Hepatocyte (in vitro differentiated cells): ENCODE measurements around the gene CASP8AP2. TPM values are rescaled to one million over a fixed set of nuclear protein-coding genes. Genes with fewer than 3 reads are reported as not detected.

ENCODE experiments used
- DNase-seq: peaks from one replicate; pipeline ENCODE4 v3.0.0-alpha.2; 2016; ENCODE audit warnings: low spot score
- H2AFZ ChIP-seq: fragments of 200-600 bp; sonication (generic); 2 replicates; pipeline ENCODE4 v1.6.0; 2016; ENCODE audit warnings: antibody characterized with exemption, mild to moderate bottlenecking
- H3K27ac ChIP-seq: fragments of 200-600 bp; sonication (generic); 2 replicates; pipeline ENCODE4 v1.5.1; 2016; ENCODE audit warnings: mild to moderate bottlenecking
- H3K27me3 ChIP-seq: fragments of 200-600 bp; sonication (generic); 2 replicates; pipeline ENCODE4 v1.6.1; 2016
- H3K36me3 ChIP-seq: fragments of 200-600 bp; sonication (generic); replicated peaks from 2 replicates; pipeline ENCODE4 v1.5.1; 2016; ENCODE audit warnings: low read depth; ENCODE audit not compliant: insufficient read depth
- H3K4me1 ChIP-seq: fragments of 200-600 bp; sonication (generic); 2 replicates; pipeline ENCODE4 v1.5.1; 2016; ENCODE audit warnings: mild to moderate bottlenecking, moderate library complexity; ENCODE audit not compliant: insufficient read depth
- H3K4me2 ChIP-seq: fragments of 200-600 bp; sonication (generic); 2 replicates; pipeline ENCODE4 v1.6.0; 2016
- H3K4me3 ChIP-seq: fragments of 200-600 bp; sonication (generic); 2 replicates; pipeline ENCODE4 v1.5.1; 2016; ENCODE audit warnings: mild to moderate bottlenecking
- H3K79me2 ChIP-seq: fragments of 200-600 bp; sonication (generic); 2 replicates; pipeline ENCODE4 v1.6.0; 2017; ENCODE audit warnings: mild to moderate bottlenecking
- H3K9me2 ChIP-seq: fragments of 200-600 bp; sonication (generic); replicated peaks from 2 replicates; pipeline ENCODE4 v1.6.0; 2017; ENCODE audit warnings: mild to moderate bottlenecking; ENCODE audit not compliant: insufficient read depth
- H3K9me3 ChIP-seq: fragments of 200-600 bp; sonication (generic); 2 replicates; pipeline ENCODE4 v1.5.1; 2016; ENCODE audit warnings: low read depth, mild to moderate bottlenecking
- H4K20me1 ChIP-seq: fragments of 200-600 bp; sonication (generic); 2 replicates; pipeline ENCODE4 v1.6.0; 2016; ENCODE audit warnings: mild to moderate bottlenecking; ENCODE audit not compliant: insufficient read depth, poor library complexity, severe bottlenecking
- CTCF ChIP-seq: fragments of 200-600 bp; sonication (generic); IDR thresholded peaks from 2 replicates; pipeline ENCODE4 v1.5.1; 2016; ENCODE audit warnings: antibody characterized with exemption, mild to moderate bottlenecking; ENCODE audit not compliant: poor library complexity
- EZH2 ChIP-seq: fragments of 200-600 bp; sonication (generic); IDR thresholded peaks from 2 replicates; pipeline ENCODE4 v1.6.1; 2016; ENCODE audit warnings: antibody characterized with exemption, mild to moderate bottlenecking, borderline replicate concordance
- EZH2phosphoT487 ChIP-seq: fragments of 200-600 bp; sonication (generic); IDR thresholded peaks from one replicate; pipeline ENCODE4 v1.6.1; 2018; ENCODE audit warnings: antibody characterized with exemption, mild to moderate bottlenecking, low read depth, moderate library complexity; ENCODE audit not compliant: unreplicated experiment, severe bottlenecking
- WGBS: methylation state at CpG from one replicate; pipeline ENCODE4 v1.1.6; 2016; ENCODE audit warnings: low lambda C conversion rate; ENCODE audit errors: missing lambda C conversion rate; 5-methylcytosine and 5-hydroxymethylcytosine counted together
- polyA plus RNA-seq: library from polyadenylated mRNA; unstranded; fragments of >200 nt; fragmentation: Nextera tagmentation; extraction: Ambion mirVana; gene quantifications from 2 replicates; pipeline ENCODE4 v1.2.1, GENCODE V29; 2016
- total RNA-seq: library from RNA; depleted of rRNA; stranded (reverse); fragments of >200 nt; gene quantifications from 2 replicates; pipeline ENCODE4 v1.2.3, GENCODE V29; 2014

The CASP8AP2 gene
- total and polyA plus RNA-seq, 2 experiments from 2014 or later: 8.6 to 12.0 TPM

GRCh38 chr6:89797317-89797716 is 32.4 kb upstream of the CASP8AP2 start:
- H3K4me1 ChIP-seq: no peaks in the 10 kb centered on the region
- no peak overlapping the region for H3K27ac ChIP-seq
- no peaks in the 10 kb centered on the region for H4K20me1 ChIP-seq
- H3K27me3 ChIP-seq: no peaks in the 10 kb centered on the region
- no peaks in the 10 kb centered on the region for H3K36me3 ChIP-seq
- H3K9me3 ChIP-seq: no peaks in the 10 kb centered on the region
- WGBS: 88% methylated on average over 7 of the region's 7 CpGs
- H3K4me2 ChIP-seq: no peak overlapping the region
- H3K79me2 ChIP-seq: no peaks in the 10 kb centered on the region
- no peak for DNase-seq
- no peak for TF ChIP-seq EZH2phosphoT487
- no peak for TF ChIP-seq CTCF
- no peak for TF ChIP-seq EZH2
- no peak overlapping the region for H3K4me3 ChIP-seq
- H3K9me2 ChIP-seq: no peaks in the 10 kb centered on the region
- H2AFZ ChIP-seq: no peak overlapping the region

DNA sequence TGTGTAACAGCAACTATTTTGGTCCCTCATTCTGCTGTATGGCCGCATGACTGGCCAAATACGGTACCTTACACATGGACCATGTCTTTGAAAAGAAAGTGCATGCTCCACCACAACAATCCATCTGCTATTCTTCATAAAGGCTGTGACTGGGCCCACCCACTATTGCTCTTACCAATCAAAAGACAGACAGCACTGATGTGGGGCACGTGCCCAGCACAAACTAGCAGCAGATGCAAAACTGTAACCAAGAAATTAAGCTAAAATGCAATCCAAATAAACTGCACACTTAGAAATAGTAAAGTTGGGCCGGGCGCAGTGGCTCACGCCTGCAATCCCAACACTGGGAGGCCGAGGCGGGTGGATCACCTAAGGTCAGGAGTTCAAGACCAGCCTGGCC is 30.6 kb upstream of the CASP8AP2 start:
- TF ChIP-seq CTCF: no peak
- TF ChIP-seq EZH2: no peak
- no peak for TF ChIP-seq EZH2phosphoT487
- Histone ChIP-seq H3K4me1 (no peaks in the 10 kb centered on the region), H3K4me2 (no peak overlapping the region), H4K20me1 (no peaks in the 10 kb centered on the region), H3K27me3 (no peaks in the 10 kb centered on the region), H3K4me3 (no peak overlapping the region), H3K27ac (no peak overlapping the region), H3K79me2 (no peaks in the 10 kb centered on the region), H3K9me3 (no peaks in the 10 kb centered on the region), H3K9me2 (no peaks in the 10 kb centered on the region), H3K36me3 (no peaks in the 10 kb centered on the region), H2AFZ (no peak overlapping the region)
- DNase-seq: no peak
- WGBS: 96% methylated on average over 8 of the region's 8 CpGs

DNA sequence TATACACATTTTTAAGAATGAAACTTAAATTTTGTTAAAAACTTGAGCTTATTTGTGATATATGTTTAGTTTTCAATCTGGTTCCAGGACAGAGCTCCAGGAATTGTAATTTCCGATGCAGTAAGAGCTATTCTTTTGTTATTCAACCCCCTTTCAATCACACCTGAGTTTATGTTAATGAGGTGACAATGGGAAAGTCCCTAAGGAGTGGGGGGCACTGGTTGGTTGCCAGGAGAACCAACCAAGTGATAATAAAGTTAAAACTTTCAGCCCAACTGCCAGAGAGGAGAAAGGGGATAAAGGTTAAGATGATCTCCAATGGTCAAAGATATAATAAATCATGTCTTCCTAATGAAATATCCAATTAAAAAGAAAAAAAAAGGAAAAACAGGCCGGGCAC is 29.9 kb upstream of the CASP8AP2 start:
- Histone ChIP-seq H3K27ac (no peak overlapping the region), H3K36me3 (no peaks in the 10 kb centered on the region), H3K4me3 (no peak overlapping the region), H4K20me1 (no peaks in the 10 kb centered on the region), H3K4me2 (no peak overlapping the region), H3K27me3 (no peaks in the 10 kb centered on the region), H2AFZ (no peak overlapping the region), H3K4me1 (no peaks in the 10 kb centered on the region), H3K9me3 (no peaks in the 10 kb centered on the region), H3K79me2 (peaks cover 4% of the 10 kb centered on the region), H3K9me2 (no peaks in the 10 kb centered on the region)
- TF ChIP-seq EZH2phosphoT487 (no peak), EZH2 (no peak), CTCF (no peak)
- no peak for DNase-seq
- WGBS: 78% methylated on average over 2 of the region's 2 CpGs

DNA sequence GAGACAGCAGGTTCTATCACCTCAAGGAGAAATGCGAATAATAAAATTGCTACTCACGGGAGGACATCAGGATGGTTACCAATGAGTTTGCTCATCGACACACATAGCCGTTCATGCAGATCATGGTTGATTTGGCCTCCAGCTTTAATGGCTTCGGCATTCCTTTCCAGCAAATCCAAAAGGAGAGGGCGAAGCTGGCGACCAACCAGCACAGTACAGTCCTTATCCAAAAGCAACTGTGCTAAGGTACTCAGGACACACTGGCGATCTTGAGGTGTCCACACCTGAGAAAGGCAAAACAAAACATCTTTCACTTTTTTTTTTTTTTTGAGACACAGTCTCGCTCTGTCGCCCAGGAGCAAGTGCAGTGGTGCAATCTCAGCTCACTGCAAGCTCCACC is 26.4 kb upstream of the CASP8AP2 start:
- H3K9me3 ChIP-seq: no peaks in the 10 kb centered on the region
- no peaks in the 10 kb centered on the region for H3K27me3 ChIP-seq
- no peak for DNase-seq
- no peaks in the 10 kb centered on the region for H4K20me1 ChIP-seq
- no peak overlapping the region for H3K4me2 ChIP-seq
- no peaks in the 10 kb centered on the region for H3K36me3 ChIP-seq
- H2AFZ ChIP-seq: no peak overlapping the region
- no peak overlapping the region for H3K4me3 ChIP-seq
- H3K9me2 ChIP-seq: no peaks in the 10 kb centered on the region
- TF ChIP-seq EZH2phosphoT487 (no peak), CTCF (no peak), EZH2 (no peak)
- H3K79me2 ChIP-seq: peaks cover 22% of the 10 kb centered on the region
- H3K27ac ChIP-seq: no peak overlapping the region
- WGBS: 94% methylated on average over 10 of the region's 10 CpGs
- no peaks in the 10 kb centered on the region for H3K4me1 ChIP-seq
